Measurements from ENCODE around the gene RPS6KA4. TPM values are rescaled to one million over a fixed set of nuclear protein-coding genes. Genes with fewer than 3 reads are reported as not detected.
A peak's percentile ranks its signal among the peaks of the same experiment; 100 is the strongest.

The RPS6KA4 gene
- total RNA-seq, 2 donors from 2014 or later, result 13.0 to 22.7 TPM

DNA sequence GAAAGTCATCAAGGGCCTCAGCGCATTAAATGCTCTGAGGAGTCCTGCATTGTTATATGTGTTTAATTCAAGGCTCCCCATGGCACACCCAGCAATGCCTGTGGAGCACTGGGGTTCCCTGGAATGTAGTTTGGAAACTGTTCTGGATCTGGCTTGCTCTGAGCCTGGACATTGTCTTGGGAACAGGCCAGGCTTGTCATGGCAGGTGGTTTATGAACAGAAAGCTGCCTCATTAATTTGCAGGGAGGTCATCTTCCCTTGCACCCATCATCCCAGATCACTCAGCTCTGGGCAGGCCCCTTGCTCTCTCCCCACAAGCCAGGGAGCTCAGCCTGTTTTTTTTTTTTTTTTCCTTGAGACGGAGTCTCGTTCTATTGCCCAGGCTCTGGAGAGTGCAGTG is 32.9 kb downstream of the RPS6KA4 start:
- no peaks in the 10 kb centered on the region for H3K36me3 ChIP-seq (replicated peaks in 1 of 2; ENCODE audit: insufficient read depth in 1 of 2, low read depth in 2 of 2)
- ATAC-seq, result no peak
- H3K4me1 ChIP-seq, result no peaks in the 10 kb centered on the region
- no peak overlapping the region for H3K27ac ChIP-seq
- no peaks in the 10 kb centered on the region for H3K9me3 ChIP-seq
- H3K27me3 ChIP-seq, result no peaks in the 10 kb centered on the region
- no peak overlapping the region for H3K4me3 ChIP-seq
- 90 to 93% methylated on average over 3 of the region's 3 CpGs for WGBS, 2 donors
- intact Hi-C loops (cut with DNase I), result no loop called here
- TF ChIP-seq, protein P1, sequence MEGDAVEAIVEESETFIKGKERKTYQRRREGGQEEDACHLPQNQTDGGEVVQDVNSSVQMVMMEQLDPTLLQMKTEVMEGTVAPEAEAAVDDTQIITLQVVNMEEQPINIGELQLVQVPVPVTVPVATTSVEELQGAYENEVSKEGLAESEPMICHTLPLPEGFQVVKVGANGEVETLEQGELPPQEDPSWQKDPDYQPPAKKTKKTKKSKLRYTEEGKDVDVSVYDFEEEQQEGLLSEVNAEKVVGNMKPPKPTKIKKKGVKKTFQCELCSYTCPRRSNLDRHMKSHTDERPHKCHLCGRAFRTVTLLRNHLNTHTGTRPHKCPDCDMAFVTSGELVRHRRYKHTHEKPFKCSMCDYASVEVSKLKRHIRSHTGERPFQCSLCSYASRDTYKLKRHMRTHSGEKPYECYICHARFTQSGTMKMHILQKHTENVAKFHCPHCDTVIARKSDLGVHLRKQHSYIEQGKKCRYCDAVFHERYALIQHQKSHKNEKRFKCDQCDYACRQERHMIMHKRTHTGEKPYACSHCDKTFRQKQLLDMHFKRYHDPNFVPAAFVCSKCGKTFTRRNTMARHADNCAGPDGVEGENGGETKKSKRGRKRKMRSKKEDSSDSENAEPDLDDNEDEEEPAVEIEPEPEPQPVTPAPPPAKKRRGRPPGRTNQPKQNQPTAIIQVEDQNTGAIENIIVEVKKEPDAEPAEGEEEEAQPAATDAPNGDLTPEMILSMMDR (IDR thresholded peaks at IDR 0.05), result no peak
- TF ChIP-seq POLR2A (IDR thresholded peaks at IDR 0.05), result no peak
- DNase-seq, result no peak

DNA sequence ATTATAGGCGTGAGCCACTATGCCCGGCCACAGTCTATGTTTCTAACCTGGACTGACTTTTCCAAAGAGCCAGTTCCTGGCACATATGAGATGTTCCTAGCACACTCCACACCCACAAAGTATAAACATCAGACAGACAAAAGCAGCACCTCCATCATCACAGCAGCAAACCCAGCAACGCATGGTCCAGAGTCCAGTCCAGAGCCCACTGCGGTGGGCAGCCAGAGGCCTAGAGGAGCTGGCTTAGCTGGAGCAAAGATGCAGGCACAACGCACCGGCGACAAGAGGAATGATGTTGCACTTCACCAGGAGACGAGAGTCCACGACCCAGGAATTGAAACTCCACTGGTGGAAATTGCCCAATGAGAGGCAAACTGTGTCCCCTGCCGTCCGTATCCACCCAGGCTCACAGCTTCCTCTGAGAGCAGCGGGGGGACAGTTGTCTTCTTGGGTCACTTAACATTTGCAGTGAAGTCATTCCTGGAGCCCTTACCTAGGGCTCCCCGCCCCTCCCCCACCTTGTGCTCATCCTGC is 36.6 kb downstream of the RPS6KA4 start:
- no peak overlapping the region for H3K27ac ChIP-seq
- no peaks in the 10 kb centered on the region for H3K36me3 ChIP-seq (replicated peaks in 1 of 2; ENCODE audit: insufficient read depth in 1 of 2, low read depth in 2 of 2)
- TF ChIP-seq, protein P1 (IDR thresholded peaks at IDR 0.05), result no peak
- no peak for TF ChIP-seq POLR2A (IDR thresholded peaks at IDR 0.05)
- H3K9me3 ChIP-seq, result no peaks in the 10 kb centered on the region
- ATAC-seq (no peak), DNase-seq (peak in 1 of 4 donors; percentile 16)
- H3K4me1 ChIP-seq, result peaks cover 5% of the 10 kb centered on the region
- intact Hi-C loops (cut with DNase I), result no loop called here
- WGBS, 2 donors, result 60 to 65% methylated on average over 10 to 13 of the region's 13 CpGs
- no peak overlapping the region for H3K4me3 ChIP-seq
- H3K27me3 ChIP-seq, result no peaks in the 10 kb centered on the region

DNA sequence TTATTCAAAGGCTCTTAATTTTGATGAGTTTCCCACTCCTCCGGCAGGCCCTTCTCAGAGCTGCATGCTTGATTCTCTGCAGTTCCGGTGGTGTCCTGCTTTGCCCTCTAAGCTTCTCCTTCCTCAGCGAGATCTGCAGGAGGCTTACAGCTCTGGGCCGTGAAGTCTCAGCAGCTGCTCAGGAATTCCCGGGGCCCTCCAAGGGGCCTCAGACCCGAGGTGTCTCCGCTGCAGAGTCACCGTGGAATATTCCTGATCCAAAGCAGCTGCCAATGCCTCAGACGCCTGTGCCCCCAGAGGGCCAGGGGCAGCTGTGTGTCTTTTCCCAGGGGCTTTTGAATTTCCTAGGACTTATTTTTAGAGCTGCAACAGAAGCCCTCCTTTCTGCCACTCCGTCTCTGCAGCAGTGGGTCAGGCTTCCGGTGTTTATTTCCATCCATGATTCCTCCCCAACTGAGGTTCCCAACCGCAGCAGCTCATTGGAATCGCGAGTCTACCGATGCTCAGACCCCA is 37.2 kb downstream of the RPS6KA4 start:
- whole genome bisulfite sequencing, 2 donors, result 28 to 46% methylated on average over 14 to 15 of the region's 15 CpGs
- no peak for ATAC-seq

DNA sequence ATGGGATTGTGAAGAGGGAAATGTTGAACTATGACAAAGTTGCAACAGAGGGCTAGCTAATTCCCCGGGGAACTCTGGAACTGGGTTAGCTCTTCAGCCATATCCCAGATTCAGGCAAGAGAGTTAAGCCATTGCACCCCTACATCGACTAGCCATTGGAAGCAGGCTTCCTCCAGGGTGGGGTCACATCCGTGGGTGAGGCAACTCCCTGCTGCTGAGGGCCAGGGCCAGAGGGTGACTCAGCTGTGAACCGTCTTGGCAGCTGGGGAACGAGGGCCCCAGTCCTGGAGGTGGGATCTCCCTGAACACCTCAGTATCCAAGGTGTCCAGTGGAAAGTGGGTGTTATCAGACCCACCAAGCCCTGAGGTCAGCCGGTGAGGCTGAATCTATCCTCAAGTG is 41.1 kb downstream of the RPS6KA4 start:
- H3K9me3 ChIP-seq, result no peaks in the 10 kb centered on the region
- H3K4me3 ChIP-seq, result no peak overlapping the region
- H3K27ac ChIP-seq, result no peak overlapping the region
- ATAC-seq (peak; percentile 30), DNase-seq (peak in 1 of 4 donors; percentile 26)
- no peaks in the 10 kb centered on the region for H3K27me3 ChIP-seq
- intact Hi-C loops (cut with DNase I), result no loop called here
- no peaks in the 10 kb centered on the region for H3K36me3 ChIP-seq (replicated peaks in 1 of 2; ENCODE audit: insufficient read depth in 1 of 2, low read depth in 2 of 2)
- TF ChIP-seq POLR2A (IDR thresholded peaks at IDR 0.05), result no peak
- TF ChIP-seq, protein P1 (IDR thresholded peaks at IDR 0.05), result no peak
- WGBS, 2 donors, result 65 to 69% methylated on average over 6 of the region's 6 CpGs
- peaks cover 5% of the 10 kb centered on the region for H3K4me1 ChIP-seq

More for the DNA sequence above, 37.2 kb downstream of the RPS6KA4 start:
- H3K9me3 ChIP-seq, result no peaks in the 10 kb centered on the region
- no peak for DNase-seq
- no peaks in the 10 kb centered on the region for H3K27me3 ChIP-seq
- intact Hi-C loops (cut with DNase I), result no loop called here
- no peak overlapping the region for H3K4me3 ChIP-seq
- TF ChIP-seq POLR2A (IDR thresholded peaks at IDR 0.05), result no peak
- TF ChIP-seq, protein P1 (IDR thresholded peaks at IDR 0.05), result no peak
- no peaks in the 10 kb centered on the region for H3K36me3 ChIP-seq (replicated peaks in 1 of 2; ENCODE audit: insufficient read depth in 1 of 2, low read depth in 2 of 2)
- H3K4me1 ChIP-seq, result peaks cover 5% of the 10 kb centered on the region
- no peak overlapping the region for H3K27ac ChIP-seq

DNA sequence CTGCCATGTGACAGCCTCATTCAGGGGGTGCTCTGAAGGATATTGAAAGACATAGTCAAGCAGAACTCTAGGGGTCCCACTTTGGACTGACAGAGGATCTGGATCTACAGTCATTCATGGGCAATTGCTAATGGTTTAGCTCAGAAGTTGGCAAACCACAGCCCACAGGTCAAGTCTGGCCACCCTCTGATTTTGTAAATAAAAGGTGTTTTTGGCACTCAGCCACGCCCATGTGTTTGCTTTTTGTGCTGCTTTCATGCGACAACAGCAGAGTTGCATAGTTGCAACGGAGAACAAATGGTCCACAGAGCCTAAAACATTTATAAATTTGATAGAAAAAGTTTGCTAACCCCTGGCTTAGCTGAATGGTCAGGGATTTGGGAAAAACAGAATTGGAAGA is 41.7 kb downstream of the RPS6KA4 start:
- Histone ChIP-seq H3K36me3 (replicated peaks in 1 of 2; ENCODE audit: insufficient read depth in 1 of 2, low read depth in 2 of 2) (no peaks in the 10 kb centered on the region), H3K9me3 (no peaks in the 10 kb centered on the region), H3K4me3 (no peak overlapping the region), H3K27me3 (no peaks in the 10 kb centered on the region), H3K27ac (no peak overlapping the region), H3K4me1 (peaks cover 5% of the 10 kb centered on the region)
- intact Hi-C loops (cut with DNase I), result no loop called here
- 11 to 12% methylated on average over 3 of the region's 3 CpGs for WGBS, 2 donors
- TF ChIP-seq, protein P1 (IDR thresholded peaks at IDR 0.05), result no peak
- no peak for TF ChIP-seq POLR2A (IDR thresholded peaks at IDR 0.05)
- peak; percentile 18 for ATAC-seq
- DNase-seq, result peak; percentile 28 to 61 (median 48)

Measured in body of pancreas (tissue), 4 donors.